Right atrium auricular region (tissue), 2 donors: ENCODE measurements around the gene PIAS2. TPM values are rescaled to one million over a fixed set of nuclear protein-coding genes. Genes with fewer than 3 reads are reported as not detected.
"Not testable (repeated sequence)": the region's sequence is repeated elsewhere in the genome, so short reads cannot be mapped to it uniquely, and the experiment has no call there.

ENCODE experiments used
- DNase-seq: peaks from one replicate; pipeline ENCODE4 v3.0.0-alpha.2; 2019; ENCODE audit warnings: low spot score
- H3K27ac ChIP-seq, 2 donors: fragments of 200-600 bp; sonication (generic); 1 replicate in 1 of 2; 2 replicates in 1 of 2; pipeline ENCODE4 v1.5.1; 2016 to 2019
- H3K27me3 ChIP-seq, 2 donors: fragments of 200-600 bp; sonication (generic); one replicate each; pipeline versions ENCODE4 v1.5.1 to v1.6.0; 2017 to 2019
- H3K36me3 ChIP-seq: fragments of 200-600 bp; sonication (generic); one replicate; pipeline ENCODE4 v1.5.1; 2016
- H3K4me1 ChIP-seq, 2 donors: fragments of 200-600 bp; sonication (generic); one replicate each; pipeline versions ENCODE4 v1.5.1 to v1.6.0; 2017 to 2019
- H3K4me3 ChIP-seq, 2 donors: fragments of 200-600 bp; sonication (generic); 1 replicate in 1 of 2; 2 replicates in 1 of 2; pipeline ENCODE4 v1.5.1; 2017 to 2019; ENCODE audit warnings: mild to moderate bottlenecking in 1 of 2, moderate library complexity in 1 of 2
- H3K9me3 ChIP-seq, 2 donors: fragments of 200-600 bp; sonication (generic); one replicate each; pipeline ENCODE4 v1.5.1; 2019
- CTCF ChIP-seq, 2 donors: fragments of 200-600 bp; sonication (generic); IDR thresholded peaks; one replicate each; pipeline ENCODE4 v1.5.1; 2019; ENCODE audit warnings: antibody characterized with exemption in 2 of 2
- total RNA-seq, 2 donors: library from RNA; depleted of rRNA; stranded (reverse); fragments of >200 nt; gene quantifications; one replicate each; pipeline ENCODE4 v1.1.0, GENCODE V29; 2016

The PIAS2 gene
- total RNA-seq, 2 donors from 2014 or later = 14.3 to 14.9 TPM

DNA sequence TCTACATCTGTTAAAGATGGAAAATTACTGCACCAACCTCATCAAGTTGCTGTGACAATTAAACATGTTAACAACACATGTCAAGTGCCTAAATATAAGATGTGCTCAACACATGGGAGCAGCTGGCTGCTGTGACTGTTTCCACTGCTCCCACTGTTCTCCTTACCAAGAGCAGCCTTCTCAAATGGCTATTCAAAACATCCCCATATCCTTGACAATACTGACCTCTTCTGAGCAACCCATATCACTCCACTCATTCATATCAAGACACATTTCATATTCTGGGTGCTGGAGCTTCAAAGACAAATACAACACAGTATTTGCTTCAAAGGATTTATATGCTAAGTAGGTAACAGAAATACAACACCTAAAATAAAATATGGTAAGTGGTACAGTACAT is 60.3 kb downstream of the PIAS2 start:
- TF ChIP-seq CTCF (IDR thresholded peaks at IDR 0.05) = no peak
- DNase-seq = no peak
- Histone ChIP-seq H3K9me3 (no peaks in the 10 kb centered on the region), H3K4me1 (no peaks in the 10 kb centered on the region), H3K27ac (no peak overlapping the region), H3K36me3 (peaks cover 26% of the 10 kb centered on the region), H3K4me3 (no peak overlapping the region), H3K27me3 (no peaks in the 10 kb centered on the region)

DNA sequence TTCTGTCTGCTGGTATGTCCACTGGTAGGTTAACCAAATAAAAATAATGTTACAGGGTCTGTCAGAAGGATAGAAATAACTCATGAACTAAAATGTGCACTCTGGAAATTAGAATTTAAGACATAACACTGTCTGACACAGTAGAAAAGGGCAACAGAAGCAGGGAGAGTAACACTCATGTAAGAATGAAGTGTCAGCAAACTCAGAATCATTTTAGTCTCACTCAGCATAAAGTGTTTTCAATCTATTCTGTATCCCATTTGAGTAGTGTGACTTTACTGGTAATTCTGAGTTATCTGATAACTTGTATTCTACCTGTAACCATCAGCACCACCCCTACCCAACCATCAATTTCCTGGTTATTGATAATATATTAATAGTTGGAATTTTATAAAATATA is 68.3 kb downstream of the PIAS2 start:
- no peak overlapping the region for H3K4me3 ChIP-seq

DNA sequence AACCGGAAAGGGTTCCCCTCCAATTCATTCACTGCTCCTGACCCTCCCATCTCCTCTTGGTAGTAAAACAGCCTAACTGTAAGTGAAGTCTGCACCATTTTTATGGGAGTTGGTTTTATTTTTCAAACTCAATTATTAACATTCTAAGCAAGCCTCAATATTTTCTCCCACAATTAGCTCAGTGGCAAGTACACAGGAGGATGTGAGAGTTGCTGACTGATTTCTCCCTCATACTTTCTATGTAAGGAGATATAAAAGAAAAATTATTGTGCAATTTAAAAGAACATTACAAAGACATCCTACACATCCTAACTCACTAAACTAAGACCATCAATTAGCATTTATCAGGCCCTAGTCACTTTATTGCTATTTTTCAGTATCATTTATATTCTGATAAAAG is 73.9 kb downstream of the PIAS2 start:
- Histone ChIP-seq H3K4me1 (no peaks in the 10 kb centered on the region), H3K27ac (no peak overlapping the region), H3K4me3 (no peak overlapping the region), H3K27me3 (no peaks in the 10 kb centered on the region), H3K9me3 (no peaks in the 10 kb centered on the region), H3K36me3 (no peaks in the 10 kb centered on the region)
- DNase-seq = no peak
- TF ChIP-seq CTCF (IDR thresholded peaks at IDR 0.05) = no peak

More for the DNA sequence above, 68.3 kb downstream of the PIAS2 start:
- TF ChIP-seq CTCF (IDR thresholded peaks at IDR 0.05) = no peak
- DNase-seq = no peak
- Histone ChIP-seq H3K9me3 (no peaks in the 10 kb centered on the region), H3K27ac (no peak overlapping the region), H3K36me3 (peaks cover 8% of the 10 kb centered on the region), H3K27me3 (no peaks in the 10 kb centered on the region), H3K4me1 (no peaks in the 10 kb centered on the region)

- DNase-seq = no peak
- no peak overlapping the region for H3K27ac ChIP-seq
- no peaks in the 10 kb centered on the region for H3K36me3 ChIP-seq
- no peaks in the 10 kb centered on the region for H3K4me1 ChIP-seq
- H3K9me3 ChIP-seq = no peaks in the 10 kb centered on the region
- H3K27me3 ChIP-seq = no peaks in the 10 kb centered on the region
- no peak overlapping the region for H3K4me3 ChIP-seq
- TF ChIP-seq CTCF (IDR thresholded peaks at IDR 0.05) = no peak
Observed at GRCh38 chr18:46842583-46842982, 74.7 kb downstream of the PIAS2 start.

- Histone ChIP-seq H3K9me3 (no peaks in the 10 kb centered on the region), H3K4me1 (no peaks in the 10 kb centered on the region), H3K4me3 (no peak overlapping the region), H3K27me3 (no peaks in the 10 kb centered on the region), H3K27ac (no peak overlapping the region), H3K36me3 (peaks cover 7% of the 10 kb centered on the region)
- TF ChIP-seq CTCF (IDR thresholded peaks at IDR 0.05) = no peak
- DNase-seq = no peak
Observed at GRCh38 chr18:46833899-46834298, 83.4 kb downstream of the PIAS2 start.

- peaks cover 12% of the 10 kb centered on the region for H3K36me3 ChIP-seq
Observed at GRCh38 chr18:46832849-46833248, 84.5 kb downstream of the PIAS2 start.

DNA sequence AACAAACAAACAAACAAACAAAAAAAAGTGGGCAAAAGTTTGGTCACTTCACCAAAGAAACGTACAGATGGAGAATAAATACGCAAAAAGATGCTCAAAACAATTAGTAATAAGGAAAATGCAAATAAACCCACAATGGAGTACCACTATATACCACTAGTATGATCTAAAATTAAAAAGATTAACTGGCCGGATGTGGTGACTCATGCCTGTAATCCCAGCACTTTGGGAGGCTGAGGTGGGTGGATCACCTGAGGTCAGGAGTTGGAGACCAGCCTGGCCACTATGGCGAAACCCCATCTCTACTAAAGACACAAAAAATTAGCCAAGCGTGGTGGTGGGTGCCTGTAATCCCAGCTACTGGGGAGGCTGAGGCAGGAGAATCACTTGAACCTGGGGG is 84.9 kb downstream of the PIAS2 start:
- H3K4me3 ChIP-seq, DNase-seq, H3K4me1 ChIP-seq, H3K27me3 ChIP-seq, H3K27ac ChIP-seq, H3K9me3 ChIP-seq: not testable (repeated sequence)
- peaks cover 17% of the 10 kb centered on the region for H3K36me3 ChIP-seq

More at GRCh38 chr18:46832849-46833248, 84.5 kb downstream of the PIAS2 start:
- Histone ChIP-seq H3K27me3 (no peaks in the 10 kb centered on the region), H3K4me1 (no peaks in the 10 kb centered on the region), H3K4me3 (no peak overlapping the region), H3K27ac (no peak overlapping the region), H3K9me3 (no peaks in the 10 kb centered on the region)
- DNase-seq = no peak
- TF ChIP-seq CTCF (IDR thresholded peaks at IDR 0.05) = no peak
